NCI-H2107 treated with DMSO at 0.1 percent for 48 hours (cell line): ENCODE results near the gene CEMIP.
A peak's percentile ranks its signal among the peaks of the same experiment; 100 is the strongest.

Experiments
- DNase-seq: peaks from one replicate; lab custom pipeline; 2025; ENCODE audit not compliant: unreplicated experiment; lab: John Stamatoyannopoulos, UW

The CEMIP gene

DNA sequence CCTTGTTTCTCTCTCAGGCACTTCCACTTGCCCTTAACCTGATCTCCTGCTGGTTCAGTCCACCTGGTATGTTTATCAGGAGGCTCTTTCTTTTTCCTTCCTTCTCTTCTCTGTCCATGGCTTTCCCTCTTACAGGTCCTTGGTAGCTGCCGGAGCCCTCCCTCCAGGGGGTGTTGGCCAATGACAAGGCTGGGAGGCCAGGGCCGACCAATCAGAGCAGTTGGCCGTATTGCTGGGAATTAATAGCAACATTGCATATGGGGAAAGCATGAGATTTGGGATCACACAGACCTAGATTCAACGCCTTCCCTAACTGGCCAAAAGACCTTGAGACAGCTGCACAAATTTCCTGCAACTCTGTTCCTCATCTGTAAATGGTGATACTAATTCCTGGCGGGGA, 62.4 kb downstream of the CEMIP start:
- DNase-seq = no peak

DNA sequence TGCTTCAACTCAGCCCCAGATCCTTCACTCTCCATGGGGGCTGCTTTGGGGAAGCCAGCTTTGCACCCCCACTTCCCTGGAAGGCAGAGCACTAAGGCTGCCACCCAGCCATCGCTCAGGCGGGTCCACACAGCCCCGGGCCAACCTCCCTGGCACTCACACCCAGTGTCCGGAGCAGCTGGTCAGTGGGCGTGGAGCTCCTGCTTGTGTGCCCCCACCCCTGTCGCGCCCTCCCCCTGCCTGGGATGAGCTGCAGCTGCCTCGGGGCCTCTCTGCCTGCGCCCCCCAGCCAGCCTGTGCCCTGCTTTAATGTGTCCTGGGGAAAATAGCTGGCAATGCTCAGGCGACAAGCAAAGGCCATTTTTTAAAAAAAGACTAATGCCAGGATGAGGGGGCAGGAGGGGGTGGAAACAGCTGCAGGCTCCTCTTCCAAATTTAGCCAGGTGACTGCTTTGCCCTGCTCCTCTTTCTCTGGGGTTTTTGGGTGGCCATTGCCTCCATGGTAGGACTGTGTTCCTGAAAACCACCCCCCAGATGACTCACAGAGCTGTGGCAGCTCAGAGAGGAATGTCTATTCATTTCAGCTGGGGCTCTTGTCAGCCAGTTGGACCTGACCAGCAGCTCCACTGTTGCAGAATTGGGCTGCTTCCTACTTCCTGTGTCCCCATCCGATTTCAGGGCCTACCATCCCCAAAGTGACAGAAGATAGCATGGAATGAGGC, 65.0 kb downstream of the CEMIP start:
- no peak for DNase-seq

DNA sequence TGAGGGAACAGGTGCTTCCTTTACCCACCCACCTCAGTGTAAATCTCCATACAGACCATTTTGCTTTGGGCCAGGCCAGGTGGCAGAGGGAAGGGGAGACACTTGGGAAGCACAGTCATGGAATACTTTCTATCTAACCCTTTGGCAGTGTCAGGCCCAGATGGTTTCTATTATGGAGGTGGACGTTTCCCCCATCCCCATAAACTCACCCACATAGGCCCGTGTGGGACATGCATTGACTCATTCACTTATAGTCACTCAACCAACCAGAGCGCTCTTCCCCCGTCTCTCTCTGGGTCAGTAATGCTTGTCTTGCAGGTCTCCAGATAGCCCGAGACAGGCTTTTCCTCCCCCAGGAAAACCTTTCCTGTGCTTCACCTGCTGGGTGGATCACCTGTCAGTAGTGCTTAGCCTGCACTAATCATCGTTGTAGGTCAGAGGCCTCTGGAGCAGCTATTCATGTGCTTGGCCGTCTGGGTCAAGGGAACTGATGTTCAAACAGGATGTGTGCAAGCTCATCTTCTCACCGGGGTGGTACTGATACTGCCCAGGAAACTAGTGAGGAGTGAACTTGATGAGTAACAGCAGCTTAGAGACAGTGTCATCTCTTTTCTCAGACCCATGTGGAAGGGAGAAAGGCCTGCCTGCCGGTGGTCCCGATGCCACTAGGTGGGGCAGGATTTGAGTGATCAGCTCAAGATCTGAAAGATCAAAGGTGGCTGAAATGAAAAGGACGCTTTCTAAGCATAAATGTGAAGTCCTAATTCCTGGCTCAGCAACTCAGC, 67.1 kb downstream of the CEMIP start:
- no peak for DNase-seq

- no peak for DNase-seq
Measured at GRCh38 chr15:80849308-80849707, 70.1 kb downstream of the CEMIP start.

DNA sequence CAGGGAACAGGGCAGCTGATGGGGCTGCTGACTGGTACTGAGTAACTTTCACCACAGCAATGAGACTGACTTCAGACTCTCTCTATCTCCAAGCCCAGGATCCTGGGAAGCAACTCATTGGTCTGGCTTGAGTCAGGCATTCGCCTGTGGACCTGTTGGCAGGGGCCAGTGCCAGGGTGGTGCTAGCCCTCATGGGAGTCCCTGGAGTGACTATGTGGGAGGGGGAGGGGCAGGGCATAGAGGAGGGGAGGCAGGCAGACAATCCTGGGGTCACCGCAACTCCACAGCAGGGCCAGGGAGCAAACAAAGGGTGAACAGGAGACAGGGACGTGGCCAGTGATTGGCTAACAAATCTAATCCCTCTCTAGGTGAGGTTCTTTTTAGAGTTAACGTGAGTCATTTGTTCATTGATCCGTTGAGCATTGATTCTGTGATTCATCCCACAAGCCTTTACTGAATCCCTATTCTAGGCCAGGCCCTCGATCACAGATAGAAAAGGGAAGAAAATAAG, 71.8 kb downstream of the CEMIP start:
- DNase-seq = no peak

- DNase-seq = no peak
Measured at GRCh38 chr15:80852676-80853075, 73.5 kb downstream of the CEMIP start.

GRCh38 chr15:80854104-80854503, 74.9 kb downstream of the CEMIP start:
- no peak for DNase-seq

- DNase-seq = no peak
Measured at GRCh38 chr15:80855206-80855605, 76.0 kb downstream of the CEMIP start.

GRCh38 chr15:80856400-80856799, 77.2 kb downstream of the CEMIP start:
- DNase-seq = no peak

- DNase-seq = peak; percentile 61
Measured at GRCh38 chr15:80856809-80857377, 77.7 kb downstream of the CEMIP start.

- no peak for DNase-seq
Measured at GRCh38 chr15:80861731-80862170, 82.6 kb downstream of the CEMIP start.

- DNase-seq = no peak
Measured at GRCh38 chr15:80864666-80865065, 85.5 kb downstream of the CEMIP start.

DNA sequence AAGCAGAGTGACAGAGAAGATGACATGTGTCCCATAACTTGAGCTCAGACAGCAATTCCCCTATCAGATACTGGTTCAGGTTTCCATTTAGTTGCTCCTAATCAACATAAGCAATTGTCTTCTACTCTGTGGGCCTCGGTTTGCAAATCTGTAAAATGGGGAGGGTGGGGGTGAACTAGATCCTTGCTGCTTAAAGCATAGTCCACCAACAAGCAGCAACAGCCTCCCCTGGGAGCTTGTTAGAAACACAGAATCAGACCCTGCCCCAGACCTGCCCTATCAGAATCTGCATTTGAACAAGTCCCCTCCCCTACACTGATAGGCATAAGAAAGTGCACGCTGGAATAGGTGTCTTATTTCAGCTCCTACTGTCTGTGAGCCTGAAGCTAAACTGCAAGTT, 87.8 kb downstream of the CEMIP start:
- no peak for DNase-seq

DNA sequence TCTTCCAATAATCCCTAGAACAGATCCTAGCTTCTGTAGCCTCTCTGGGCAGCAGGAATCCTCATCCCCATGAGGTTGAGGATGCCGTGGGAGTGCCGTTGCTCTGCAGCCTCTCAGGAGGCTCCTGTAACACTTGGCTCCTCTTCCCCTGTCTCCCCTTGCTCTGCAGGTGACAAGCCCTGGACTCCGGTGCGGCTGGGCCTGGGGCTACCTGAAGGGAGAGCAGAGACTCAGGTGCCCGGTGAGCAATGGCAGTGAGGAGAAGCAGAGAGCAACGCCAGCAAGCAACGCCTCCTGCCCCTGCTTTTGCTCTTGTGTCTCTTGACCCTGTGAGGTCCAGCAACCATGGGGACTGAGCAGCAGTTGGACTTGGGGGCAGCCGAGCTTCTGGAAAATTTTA, 91.2 kb downstream of the CEMIP start:
- DNase-seq = no peak

GRCh38 chr15:80870893-80871292, 91.7 kb downstream of the CEMIP start:
- no peak for DNase-seq

DNA sequence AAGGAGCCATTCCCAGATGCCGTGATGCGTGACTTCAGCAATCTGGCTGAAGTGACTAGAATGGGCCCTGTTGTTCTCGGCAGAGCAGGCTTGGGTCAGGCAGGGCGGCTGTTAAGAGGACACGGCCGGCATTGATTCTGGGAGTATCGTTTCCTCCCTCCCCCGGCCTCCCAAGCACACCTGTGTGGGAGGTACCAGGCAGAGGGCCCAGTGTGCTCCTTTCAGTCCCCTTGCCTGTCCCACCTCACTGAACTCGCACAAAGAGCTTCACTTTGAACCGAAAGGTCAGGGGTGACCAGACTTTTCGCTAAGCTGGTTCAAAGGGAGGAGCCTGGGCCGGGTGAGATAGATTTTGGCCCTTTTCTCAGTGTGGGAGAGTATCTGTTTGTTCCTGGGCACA, 92.7 kb downstream of the CEMIP start:
- no peak for DNase-seq

GRCh38 chr15:80873366-80873952, 94.3 kb downstream of the CEMIP start:
- no peak for DNase-seq

- DNase-seq = no peak
Measured at GRCh38 chr15:80875568-80876347, 96.6 kb downstream of the CEMIP start.

DNA sequence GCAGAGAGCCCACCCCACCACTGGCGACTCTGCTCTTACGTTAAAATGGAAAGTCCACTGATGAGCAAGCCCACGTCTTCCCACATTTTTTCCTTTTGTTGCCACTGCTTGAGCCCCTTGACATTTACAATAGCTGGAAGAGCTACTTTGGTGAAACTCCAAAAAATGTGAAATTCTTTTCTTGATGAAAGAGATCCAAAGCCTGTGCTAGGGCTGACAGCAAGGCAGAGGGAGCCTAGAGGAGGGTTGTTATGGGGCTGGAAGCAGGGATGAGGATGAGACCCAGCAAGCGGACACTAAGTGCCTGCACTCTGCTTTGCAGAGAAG, 97.1 kb downstream of the CEMIP start:
- no peak for DNase-seq

DNA sequence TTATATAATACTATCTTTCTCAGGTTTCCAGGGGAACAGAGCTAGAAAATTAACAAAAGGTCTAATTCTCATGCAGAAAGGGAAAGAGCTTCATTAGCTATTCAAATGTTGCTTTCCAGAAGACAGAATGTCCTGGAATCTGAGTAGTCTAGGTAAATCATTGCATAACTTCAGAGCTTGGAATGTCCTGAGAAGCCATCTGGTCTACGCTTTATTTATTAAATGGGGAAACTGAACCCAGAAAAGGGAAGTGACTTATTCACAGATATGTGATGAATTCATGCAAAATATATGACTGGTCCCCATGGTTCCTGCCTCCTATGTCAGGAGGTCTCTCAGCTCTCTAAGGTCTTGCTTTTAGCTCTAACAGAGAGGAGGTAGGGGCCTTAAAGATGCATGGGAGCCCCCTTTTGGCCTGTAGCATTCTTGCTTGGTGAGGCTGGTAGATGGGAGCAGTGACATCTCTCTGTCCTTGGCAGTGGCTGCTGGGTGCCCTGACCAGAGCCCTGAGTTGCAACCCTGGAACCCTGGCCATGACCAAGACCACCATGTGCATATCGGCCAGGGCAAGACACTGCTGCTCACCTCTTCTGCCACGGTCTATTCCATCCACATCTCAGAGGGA, 99.2 kb downstream of the CEMIP start:
- DNase-seq = no peak

GRCh38 chr15:80878867-80879250, 99.7 kb downstream of the CEMIP start:
- DNase-seq = no peak
